Measurements from ENCODE around the gene KLC3. TPM values are rescaled to one million over a fixed set of nuclear protein-coding genes. Genes with fewer than 3 reads are reported as not detected.

The KLC3 gene
- total and polyA plus RNA-seq, 2 of the 8 experiments (the other 6 are each of a cell fraction or from before 2014, with no cell fraction given) = 1.3 to 2.8 TPM

DNA sequence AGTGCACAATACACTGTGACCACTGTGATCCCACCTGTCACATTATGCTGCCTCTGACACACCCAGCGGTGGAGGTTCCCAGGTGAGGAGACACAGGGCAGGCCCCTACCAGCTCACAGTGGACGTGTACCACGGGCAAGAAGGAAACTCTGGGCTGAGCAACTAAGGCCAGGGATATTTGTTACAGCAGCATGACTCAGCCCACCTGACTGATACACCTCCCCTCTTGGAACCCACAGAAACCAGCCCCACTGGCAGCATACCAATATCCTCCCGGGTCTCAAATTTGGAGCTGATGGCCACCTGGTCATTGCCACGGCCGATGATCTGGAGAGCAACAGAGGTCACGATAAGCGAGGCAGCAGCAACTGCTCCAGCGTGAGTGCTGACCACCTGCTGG is 14.9 kb downstream of the KLC3 start:
- Histone ChIP-seq H2BK5ac (ENCODE audit: low read depth, low read length) (no peak overlapping the region), H3K27ac (ENCODE audit: low read depth, low read length) (no peak overlapping the region), H3K4me1 (replicated peaks in 1 of 4; ENCODE audit: control insufficient read depth in 3 of 4, insufficient read depth in 4 of 4, low read length in 3 of 4) (no peaks in the 10 kb centered on the region), H3K56ac (replicated peaks; ENCODE audit: insufficient read length, low read depth, low read length) (no peak overlapping the region), H2BK120ac (replicated peaks; ENCODE audit: low read depth, low read length) (no peak overlapping the region), H3K9me3 (ENCODE audit: insufficient read depth in 2 of 2, low read depth in 1 of 2, low read length in 1 of 2) (no peaks in the 10 kb centered on the region), H2BK15ac (ENCODE audit: low read length) (no peak overlapping the region), H3K4me2 (ENCODE audit: insufficient read depth in 1 of 2, low read depth in 2 of 2, low read length in 2 of 2) (no peak overlapping the region), H2AFZ (ENCODE audit: low read length) (no peak overlapping the region), H3K36me3 (ENCODE audit: control insufficient read depth in 2 of 4, insufficient read depth in 4 of 4, low read length in 3 of 4) (peaks cover 25 to 74% (median 59%) of the 10 kb centered on the region in 4 experiments), H4K8ac (ENCODE audit: extremely low read depth, insufficient read depth, low read length) (peak overlapping the region; percentile 51; the same call in 1 of the 2 replicates), H3K4me3 (ENCODE audit: extremely low read depth in 1 of 4, insufficient read depth in 2 of 4, low read depth in 3 of 4, low read length in 4 of 4) (no peak overlapping the region), H3K27me3 (replicated peaks in 1 of 4; ENCODE audit: control insufficient read depth in 3 of 4, extremely low read depth in 1 of 4, insufficient read depth in 3 of 4, low read length in 3 of 4) (no peaks in the 10 kb centered on the region), H4K91ac (replicated peaks; ENCODE audit: insufficient read length, low read length) (no peak overlapping the region), H3K79me2 (ENCODE audit: control insufficient read depth in 1 of 2, insufficient read depth in 2 of 2, low read length in 2 of 2) (no peaks in the 10 kb centered on the region), H3K9ac (replicated peaks in 1 of 4; ENCODE audit: extremely low read depth in 1 of 4, low read depth in 3 of 4, low read length in 3 of 4) (no peak overlapping the region), H3K23me2 (ENCODE audit: low read depth, low read length) (no peaks in the 10 kb centered on the region), H4K5ac (ENCODE audit: insufficient read length, low read depth, low read length) (no peak overlapping the region), H3K14ac (ENCODE audit: insufficient read length) (no peak overlapping the region), H3K79me1 (ENCODE audit: low read depth, low read length) (peaks cover 2% of the 10 kb centered on the region; the same call in 1 of the 2 replicates), H2BK20ac (ENCODE audit: low read length) (no peak overlapping the region), H3K23ac (ENCODE audit: insufficient read length) (no peak overlapping the region), H3K4ac (replicated peaks; ENCODE audit: insufficient read length, low read depth, low read length) (no peak overlapping the region), H4K20me1 (replicated peaks in 1 of 2; ENCODE audit: control insufficient read depth in 1 of 2, insufficient read depth in 2 of 2, low read length in 2 of 2) (peaks cover 0 to 32% of the 10 kb centered on the region in 2 experiments), H2AK5ac (ENCODE audit: low read depth, low read length) (no peak overlapping the region), H3K18ac (ENCODE audit: extremely low read depth, low read length) (no peak overlapping the region), H2BK12ac (ENCODE audit: low read depth, low read length) (no peak overlapping the region)
- CTCF ChIA-PET (ENCODE audit: partially characterized antibody) = interaction anchor here (0.6 to 1.2 kb wide), 2 partner anchors 11 to 29 kb away, joined by 3 to 5 read pairs; no protein-coding TSS in a partner anchor
- no peak for FAIRE-seq
- WGBS, 2 experiments (ENCODE audit: extremely low coverage in 1 of 2, insufficient coverage in 1 of 2, insufficient read length in 1 of 2, insufficient replicate concordance in 2 of 2, low coverage in 1 of 2, low lambda C conversion rate in 2 of 2, missing lambda C conversion rate in 1 of 2) = 96% methylated on average over 8 of the region's 9 CpGs; no CpG with 5 or more reads in 1 of the 2 experiments
- no peak for DNase-seq (ENCODE audit: low read depth in 1 of 2, low spot score in 2 of 2)
- POLR2A ChIA-PET (ENCODE audit: partially characterized antibody) = interaction anchor here (0.6 to 3.1 kb wide), 5 partner anchors 9 to 329 kb away, joined by 3 to 25 read pairs (median 4); no protein-coding TSS in a partner anchor
- no peak for TF ChIP-seq SAP30 (IDR thresholded peaks at IDR 0.05; ENCODE audit: insufficient read depth, insufficient replicate concordance, low read length)
- no peak for TF ChIP-seq CBX5 (IDR thresholded peaks at IDR 0.05; ENCODE audit: low read depth, low read length)
- no peak for TF ChIP-seq NRF1 (IDR thresholded peaks at IDR 0.05; ENCODE audit: low read depth, low read length)
- no peak for TF ChIP-seq GTF2F1 (IDR thresholded peaks at IDR 0.05; ENCODE audit: borderline replicate concordance, low read depth, low read length)
- TF ChIP-seq, protein P1, sequence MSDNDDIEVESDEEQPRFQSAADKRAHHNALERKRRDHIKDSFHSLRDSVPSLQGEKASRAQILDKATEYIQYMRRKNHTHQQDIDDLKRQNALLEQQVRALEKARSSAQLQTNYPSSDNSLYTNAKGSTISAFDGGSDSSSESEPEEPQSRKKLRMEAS (IDR thresholded peaks at IDR 0.05) = no peak
- TF ChIP-seq NANOG (IDR thresholded peaks at IDR 0.05; ENCODE audit: insufficient read depth, low read depth, low read length, poor library complexity, severe bottlenecking) = no peak
- TF ChIP-seq BACH1 (IDR thresholded peaks at IDR 0.05; ENCODE audit: low read length) = no peak
- no peak for TF ChIP-seq SP2 (IDR thresholded peaks at IDR 0.05; ENCODE audit: low read length)
- TF ChIP-seq JUN (IDR thresholded peaks at IDR 0.05; ENCODE audit: low read depth, low read length) = no peak
- TF ChIP-seq EGR1 (IDR thresholded peaks at IDR 0.05; ENCODE audit: borderline replicate concordance, low read depth, low read length) = no peak
- no peak for TF ChIP-seq ASH2L (IDR thresholded peaks at IDR 0.05; ENCODE audit: low read length)
- no peak for TF ChIP-seq ZNF274 (IDR thresholded peaks at IDR 0.05; ENCODE audit: borderline replicate concordance, extremely low read depth, low read length)
- no peak for TF ChIP-seq TAF1 (IDR thresholded peaks at IDR 0.05; ENCODE audit: low read depth, low read length)
- no peak for TF ChIP-seq PHF8 (conservative IDR thresholded peaks at IDR 0.05; ENCODE audit: low read depth, low read length)
- no peak for TF ChIP-seq POLR2AphosphoS5 (IDR thresholded peaks at IDR 0.05; ENCODE audit: low read depth, low read length)

All from H1 (cell line).